Measurements from ENCODE around the gene SCYGR3.
"Not testable (repeated sequence)": the region's sequence is repeated elsewhere in the genome, so short reads cannot be mapped to it uniquely, and the experiment has no call there.

Gene SCYGR3

GRCh38 chr2:227613272-227613660 lies 1.4 kb downstream of the SCYGR3 start:
- DNase-seq (ENCODE audit: low spot score): no peak

- DNase-seq (ENCODE audit: low spot score): no peak
Observed at GRCh38 chr2:227612546-227613271, 1.9 kb downstream of the SCYGR3 start.

GRCh38 chr2:227610123-227610522 lies 4.5 kb downstream of the SCYGR3 start:
- DNase-seq (ENCODE audit: low spot score): no peak

- DNase-seq (ENCODE audit: low spot score): no peak
Observed at GRCh38 chr2:227608561-227609338, 5.9 kb downstream of the SCYGR3 start.

- no peak for DNase-seq (ENCODE audit: low spot score)
Observed at GRCh38 chr2:227607941-227608340, 6.7 kb downstream of the SCYGR3 start.

- DNase-seq (ENCODE audit: low spot score): no peak
Observed at GRCh38 chr2:227606476-227606875, 8.2 kb downstream of the SCYGR3 start.

- no peak for DNase-seq (ENCODE audit: low spot score)
Observed at GRCh38 chr2:227602358-227602757, 12.3 kb downstream of the SCYGR3 start.

- not testable (repeated sequence) for DNase-seq (ENCODE audit: low spot score)
Observed at GRCh38 chr2:227598835-227599503, 15.7 kb downstream of the SCYGR3 start, which contains the start of gene SCYGR2. SCYGR2 (plus strand) TSS chr2:227598893; CDS start chr2:227598893, 0 bp downstream.

GRCh38 chr2:227597998-227598397 lies 16.6 kb downstream of the SCYGR3 start:
- DNase-seq (ENCODE audit: low spot score): no peak

- no peak for DNase-seq (ENCODE audit: low spot score)
Observed at GRCh38 chr2:227597036-227597435, 17.6 kb downstream of the SCYGR3 start.

GRCh38 chr2:227595797-227596196 lies 18.8 kb downstream of the SCYGR3 start:
- no peak for DNase-seq (ENCODE audit: low spot score)

GRCh38 chr2:227592694-227593387 lies 21.8 kb downstream of the SCYGR3 start:
- DNase-seq (ENCODE audit: low spot score): no peak

- no peak for DNase-seq (ENCODE audit: low spot score)
Observed at GRCh38 chr2:227582369-227582768, 32.3 kb downstream of the SCYGR3 start.

- no peak for DNase-seq (ENCODE audit: low spot score)
Observed at GRCh38 chr2:227579791-227580190, 34.8 kb downstream of the SCYGR3 start.

- DNase-seq (ENCODE audit: low spot score): no peak
Observed at GRCh38 chr2:227578642-227579041, 36.0 kb downstream of the SCYGR3 start.

- DNase-seq (ENCODE audit: low spot score): no peak
Observed at GRCh38 chr2:227577555-227577954, 37.1 kb downstream of the SCYGR3 start.

- no peak for DNase-seq (ENCODE audit: low spot score)
Observed at GRCh38 chr2:227576812-227577211, 37.8 kb downstream of the SCYGR3 start.

GRCh38 chr2:227576110-227576509 lies 38.5 kb downstream of the SCYGR3 start:
- DNase-seq (ENCODE audit: low spot score): no peak

GRCh38 chr2:227570615-227571014 lies 44.0 kb downstream of the SCYGR3 start:
- DNase-seq (ENCODE audit: low spot score): no peak

- DNase-seq (ENCODE audit: low spot score): no peak
Observed at GRCh38 chr2:227568852-227569169, 45.8 kb downstream of the SCYGR3 start.

GRCh38 chr2:227566012-227566411 lies 48.6 kb downstream of the SCYGR3 start:
- DNase-seq (ENCODE audit: low spot score): no peak

GRCh38 chr2:227565080-227565479 lies 49.6 kb downstream of the SCYGR3 start:
- no peak for DNase-seq (ENCODE audit: low spot score)
